Stimulated activated CD4-positive, alpha-beta T cell treated with anti-CD3 and anti-CD28 coated beads, Interleukin-1b, Interleukin-23, amount 100 ng/mL, for 24 hours (primary cell): ENCODE data around the gene DSPP.
"Not testable (repeated sequence)": the region's sequence is repeated elsewhere in the genome, so short reads cannot be mapped to it uniquely, and the experiment has no call there.

ENCODE experiments used
- DNase-seq, 4 experiments: peaks; one replicate each; pipeline ENCODE4 v3.0.0-alpha.2; 2020; ENCODE audit warnings: low read depth in 4 of 4, low spot score in 1 of 4

DSPP gene

GRCh38 chr4:87608229-87608628 lies at the start of gene DSPP:
DSPP (plus strand) TSS chr4:87608529; CDS start chr4:87610909, 2,380 bp downstream.
- DNase-seq: no peak

DNA sequence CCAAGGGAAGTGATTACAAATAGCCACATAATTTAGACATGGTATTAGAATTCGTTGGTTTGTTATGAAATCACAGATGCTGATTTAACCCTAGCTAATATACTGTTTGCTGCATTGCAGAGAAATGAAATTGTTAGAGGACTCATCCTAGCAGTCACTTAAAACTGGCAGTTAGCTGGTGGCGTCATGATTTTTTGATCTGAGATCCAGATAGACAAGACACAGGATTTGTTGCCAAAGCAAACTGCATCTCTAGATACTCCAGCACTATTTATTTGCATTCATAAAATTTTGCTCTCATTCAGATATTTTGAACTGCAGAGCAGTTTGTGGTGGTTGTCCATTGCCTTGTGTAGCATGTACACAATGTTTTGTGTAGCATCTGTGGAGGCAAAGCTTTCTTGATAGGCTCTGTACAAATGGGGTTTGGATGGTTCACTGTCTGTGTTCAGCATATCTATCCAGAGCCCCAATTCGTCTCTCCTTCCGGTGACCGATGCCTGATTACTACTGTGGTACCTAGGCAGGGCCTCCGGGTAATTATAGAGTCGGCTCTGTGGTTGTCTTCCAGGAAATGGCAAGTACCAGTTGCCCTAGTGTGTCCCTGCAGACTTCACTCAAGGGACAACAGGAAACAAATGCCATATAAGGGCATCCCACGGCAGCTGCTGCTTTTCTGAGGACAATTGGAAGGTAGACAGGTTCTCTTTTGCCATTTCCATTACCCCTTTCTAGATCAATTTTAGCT lies 49.1 kb upstream of the DSPP start:
- DNase-seq: peak in 2 of 4 experiments; percentile 4 to 9

GRCh38 chr4:87560802-87561201 lies 47.5 kb upstream of the DSPP start:
- no peak for DNase-seq

- no peak for DNase-seq
Observed at GRCh38 chr4:87565746-87566145, 42.6 kb upstream of the DSPP start.

- no peak for DNase-seq
Observed at GRCh38 chr4:87566276-87566675, 42.1 kb upstream of the DSPP start.

DNA sequence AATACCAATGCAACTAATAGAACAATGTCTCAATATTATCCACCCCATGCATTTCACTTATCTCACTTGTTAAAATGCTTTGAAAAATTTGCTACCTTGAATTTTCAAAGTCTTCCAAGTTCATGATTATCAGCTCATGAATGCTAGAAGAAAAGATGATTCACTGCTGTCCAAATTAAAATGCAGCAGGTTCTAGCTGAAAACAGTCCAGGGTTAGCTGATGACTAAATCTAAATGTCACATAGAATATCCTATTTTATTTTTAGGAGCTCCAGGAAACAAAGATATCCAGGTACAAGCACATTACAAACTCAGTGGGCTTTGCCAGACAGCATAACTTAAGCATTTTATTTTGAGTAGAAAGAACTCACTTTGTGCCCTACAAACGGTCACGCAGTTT lies 41.1 kb upstream of the DSPP start:
- DNase-seq: no peak

DNA sequence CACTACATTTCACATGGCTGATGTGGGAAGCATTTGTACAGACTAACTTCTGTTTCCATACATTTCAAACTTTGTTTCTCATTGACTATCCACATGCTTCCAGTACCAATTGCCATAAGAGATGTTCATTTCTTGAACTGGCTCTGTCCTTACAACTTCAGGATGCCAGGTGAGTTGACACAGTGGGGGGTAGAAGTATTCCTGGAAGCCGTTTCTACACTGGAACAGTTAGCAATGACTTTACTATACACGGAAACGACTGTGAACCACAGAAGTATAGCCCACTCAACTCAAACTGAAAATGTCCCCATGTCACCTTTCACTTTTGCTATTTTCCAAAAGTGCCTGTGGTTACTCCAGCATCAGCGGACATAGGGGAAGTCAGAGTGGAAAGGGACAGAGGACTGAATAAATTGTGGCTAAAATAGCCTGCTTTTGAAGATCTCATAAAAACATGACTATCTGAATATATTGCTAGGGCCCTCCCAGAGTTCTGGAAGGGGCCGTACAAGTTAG lies 38.0 kb upstream of the DSPP start:
- no peak for DNase-seq

GRCh38 chr4:87574376-87574775 lies 34.0 kb upstream of the DSPP start:
- not testable (repeated sequence) for DNase-seq

GRCh38 chr4:87574996-87575395 lies 33.3 kb upstream of the DSPP start:
- DNase-seq: no peak

- no peak for DNase-seq
Observed at GRCh38 chr4:87575408-87575807, 32.9 kb upstream of the DSPP start.

DNA sequence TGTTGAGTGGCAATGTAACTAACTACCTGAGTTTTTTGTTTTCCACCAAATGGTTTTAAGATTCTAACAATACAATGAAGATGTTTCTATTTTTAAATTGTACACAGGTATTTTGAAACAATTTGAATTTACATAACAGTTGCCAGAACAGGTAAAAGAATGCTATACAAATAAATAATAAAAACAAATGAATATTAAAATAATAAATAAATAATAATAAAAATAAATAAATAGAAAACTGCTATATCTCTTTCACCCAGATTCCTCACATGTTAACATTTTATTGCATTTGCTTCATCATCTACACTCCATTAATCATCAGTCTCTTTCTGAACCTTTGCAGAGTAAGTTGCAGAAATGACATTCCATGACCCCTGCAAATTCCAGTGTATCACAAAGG lies 32.3 kb upstream of the DSPP start:
- DNase-seq: no peak

DNA sequence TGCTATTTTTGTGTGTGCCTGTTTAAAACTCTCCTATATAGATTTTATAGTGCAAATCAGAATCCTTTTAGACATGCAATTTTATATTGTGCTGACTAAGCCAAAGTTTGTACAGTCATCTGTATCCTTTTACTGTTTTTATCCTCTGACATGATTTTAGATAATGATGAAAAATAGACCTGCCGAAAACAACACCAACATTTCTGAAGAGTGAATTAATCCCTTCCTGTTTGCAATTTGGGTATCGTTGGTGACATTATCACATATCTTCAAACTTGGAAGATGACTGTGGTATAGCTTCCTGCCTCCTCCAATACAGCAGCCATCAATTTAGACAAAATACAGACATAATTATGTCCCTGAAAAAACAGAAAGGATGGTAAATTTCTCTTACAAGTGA lies 28.9 kb upstream of the DSPP start:
- no peak for DNase-seq

DNA sequence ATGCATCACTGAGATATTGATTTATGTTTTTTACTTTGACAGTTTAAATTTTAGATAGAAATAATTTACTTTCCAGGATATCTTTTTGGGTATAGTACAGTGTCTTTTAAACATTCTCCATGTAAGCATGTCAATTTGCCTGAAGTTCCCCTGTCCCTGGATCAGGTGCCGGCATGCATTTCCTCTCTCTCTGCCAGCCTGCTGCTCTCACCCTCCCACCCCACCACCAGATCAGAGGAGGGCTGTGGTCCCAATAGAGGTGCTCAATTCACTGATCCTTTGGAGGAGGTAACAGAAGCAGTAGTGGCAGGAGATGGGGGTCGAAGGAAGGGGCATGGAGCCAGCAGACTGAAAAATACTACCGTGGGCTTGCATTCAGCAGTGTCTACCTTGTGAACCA lies 28.3 kb upstream of the DSPP start:
- no peak for DNase-seq

DNA sequence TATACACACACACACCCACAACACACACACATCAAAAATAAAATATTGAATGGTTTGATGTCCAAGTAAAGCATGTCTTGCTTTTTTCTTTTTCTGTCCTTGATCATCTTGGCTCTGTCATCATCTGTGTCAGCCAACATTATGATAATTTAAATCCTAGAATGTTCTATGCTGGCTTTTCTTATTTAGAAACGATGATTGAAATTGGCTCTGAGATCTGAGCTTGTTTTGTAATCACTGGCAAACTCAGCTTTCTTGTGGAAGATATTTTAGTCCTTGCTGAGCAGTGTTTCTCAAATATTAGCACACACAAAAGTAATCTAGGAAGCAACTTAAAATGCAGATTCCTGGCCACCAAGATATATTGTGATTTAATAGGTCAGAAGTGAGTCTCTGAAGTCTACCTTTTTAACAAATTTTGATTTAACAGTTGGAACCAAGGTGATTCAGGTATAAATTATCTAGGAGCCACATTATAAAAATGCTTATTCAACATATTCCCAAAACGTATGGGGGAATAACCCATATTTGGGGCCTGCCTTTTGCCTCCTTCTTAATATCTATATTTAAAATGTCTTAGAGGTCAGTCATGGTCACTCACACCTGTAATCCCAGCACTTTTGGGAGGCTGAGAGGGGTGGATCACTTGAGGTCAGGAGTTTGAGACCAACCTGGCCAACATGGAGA lies 24.0 kb upstream of the DSPP start:
- DNase-seq: no peak

GRCh38 chr4:87589531-87589930 lies 18.8 kb upstream of the DSPP start:
- no peak for DNase-seq

DNA sequence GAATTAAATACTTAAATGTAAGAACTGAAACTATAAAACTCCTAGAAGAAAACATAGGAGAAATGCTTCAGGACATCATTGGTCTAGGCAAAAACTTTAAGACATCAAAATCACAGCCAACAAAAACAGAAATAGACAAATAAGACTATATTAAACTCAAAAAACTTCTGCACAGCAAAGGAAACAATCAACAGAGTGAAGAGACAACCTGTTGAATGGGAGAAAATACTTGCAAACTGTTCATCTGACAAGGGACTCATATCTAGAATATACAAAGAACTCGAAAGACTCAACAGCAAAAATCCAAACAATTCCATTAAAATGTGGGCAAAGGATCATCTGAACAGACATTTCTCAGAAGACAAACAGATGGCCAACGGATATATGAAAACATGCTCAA lies 16.2 kb upstream of the DSPP start:
- DNase-seq: no peak

DNA sequence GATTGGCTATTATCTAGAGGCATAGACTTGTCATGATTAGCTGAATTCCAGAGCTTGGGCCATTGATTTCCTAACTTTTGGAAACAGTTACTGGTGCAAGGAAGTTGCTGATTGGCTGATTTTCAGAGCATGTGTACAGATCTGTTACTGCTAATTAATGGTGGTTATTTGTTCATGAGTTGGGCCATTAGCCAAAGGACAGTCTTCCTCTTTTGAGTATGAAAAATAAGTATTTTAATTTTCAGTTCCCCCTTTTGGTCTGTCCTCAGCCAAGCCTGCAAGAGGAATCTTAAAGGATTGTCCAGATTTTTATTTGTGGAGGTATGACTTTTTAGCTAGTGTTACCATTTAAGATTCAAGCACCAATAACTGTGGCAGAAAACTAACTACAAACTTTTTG lies 7.0 kb upstream of the DSPP start:
- DNase-seq: no peak

GRCh38 chr4:87614292-87614890 lies 6.1 kb downstream of the DSPP start:
- DNase-seq: no peak

GRCh38 chr4:87616268-87616667 lies 7.9 kb downstream of the DSPP start:
- DNase-seq: no peak

GRCh38 chr4:87620086-87620485 lies 11.8 kb downstream of the DSPP start:
- DNase-seq: no peak

- DNase-seq: no peak
Observed at GRCh38 chr4:87620491-87620890, 12.2 kb downstream of the DSPP start.

- no peak for DNase-seq
Observed at GRCh38 chr4:87622303-87622702, 14.0 kb downstream of the DSPP start.
